Stimulated activated CD8-positive, alpha-beta memory T cell treated with anti-CD3 and anti-CD28 coated beads, Interleukin-12 subunit alpha, Interleukin-12 subunit beta, amount 100 ng/mL, for 24 hours (primary cell): ENCODE data around the gene SHISA6.
"Not testable (repeated sequence)": the region's sequence is repeated elsewhere in the genome, so short reads cannot be mapped to it uniquely, and the experiment has no call there.

Experiments
- DNase-seq: peaks from one replicate; pipeline ENCODE4 v3.0.0-alpha.2; 2020; ENCODE audit errors: extremely low read depth

Gene SHISA6

GRCh38 chr17:11303773-11304394 is 62.9 kb downstream of the SHISA6 start:
- no peak for DNase-seq

GRCh38 chr17:11304568-11304967 is 63.6 kb downstream of the SHISA6 start:
- DNase-seq, result no peak

- no peak for DNase-seq
Observed at GRCh38 chr17:11305524-11305923, 64.5 kb downstream of the SHISA6 start.

- no peak for DNase-seq
Observed at GRCh38 chr17:11308531-11308930, 67.5 kb downstream of the SHISA6 start.

- DNase-seq, result no peak
Observed at GRCh38 chr17:11309033-11309432, 68.0 kb downstream of the SHISA6 start.

GRCh38 chr17:11309850-11310249 is 68.8 kb downstream of the SHISA6 start:
- DNase-seq, result no peak

- DNase-seq, result not testable (repeated sequence)
Observed at GRCh38 chr17:11316451-11316850, 75.4 kb downstream of the SHISA6 start.

GRCh38 chr17:11318207-11318606 is 77.2 kb downstream of the SHISA6 start:
- DNase-seq, result no peak

GRCh38 chr17:11319894-11320293 is 78.9 kb downstream of the SHISA6 start:
- no peak for DNase-seq

GRCh38 chr17:11324021-11324420 is 83.0 kb downstream of the SHISA6 start:
- DNase-seq, result no peak

GRCh38 chr17:11324846-11325420 is 83.9 kb downstream of the SHISA6 start:
- no peak for DNase-seq

- DNase-seq, result no peak
Observed at GRCh38 chr17:11326492-11326891, 85.5 kb downstream of the SHISA6 start.

- DNase-seq, result no peak
Observed at GRCh38 chr17:11328770-11329169, 87.8 kb downstream of the SHISA6 start.

GRCh38 chr17:11330006-11330405 is 89.0 kb downstream of the SHISA6 start:
- DNase-seq, result no peak

- no peak for DNase-seq
Observed at GRCh38 chr17:11330826-11331225, 89.8 kb downstream of the SHISA6 start.

- no peak for DNase-seq
Observed at GRCh38 chr17:11331547-11332513, 90.8 kb downstream of the SHISA6 start.

GRCh38 chr17:11332706-11333105 is 91.7 kb downstream of the SHISA6 start:
- DNase-seq, result no peak

GRCh38 chr17:11334493-11334892 is 93.5 kb downstream of the SHISA6 start:
- no peak for DNase-seq

- no peak for DNase-seq
Observed at GRCh38 chr17:11336290-11336689, 95.3 kb downstream of the SHISA6 start.

GRCh38 chr17:11340803-11341202 is 99.8 kb downstream of the SHISA6 start:
- no peak for DNase-seq

GRCh38 chr17:11342138-11342537 is 101.1 kb downstream of the SHISA6 start:
- no peak for DNase-seq

- no peak for DNase-seq
Observed at GRCh38 chr17:11349106-11349505, 108.1 kb downstream of the SHISA6 start.

- DNase-seq, result no peak
Observed at GRCh38 chr17:11351479-11351878, 110.5 kb downstream of the SHISA6 start.
